Hindlimb muscle (tissue), 1 donor: ENCODE results near the gene KRTAP10-1. TPM values are rescaled to one million over a fixed set of nuclear protein-coding genes. Genes with fewer than 3 reads are reported as not detected.

Source experiments
- DNase-seq: peaks from one replicate; pipeline ENCODE4 v3.0.0-alpha.2; 2013
- polyA plus RNA-seq: library from polyadenylated mRNA; unstranded; fragments of 120-200 nt; gene quantifications from one replicate; pipeline ENCODE4 v1.2.1, GENCODE V29; 2013; ENCODE audit not compliant: insufficient read length

KRTAP10-1 gene
- polyA plus RNA-seq, 1 donor = not detected

DNA sequence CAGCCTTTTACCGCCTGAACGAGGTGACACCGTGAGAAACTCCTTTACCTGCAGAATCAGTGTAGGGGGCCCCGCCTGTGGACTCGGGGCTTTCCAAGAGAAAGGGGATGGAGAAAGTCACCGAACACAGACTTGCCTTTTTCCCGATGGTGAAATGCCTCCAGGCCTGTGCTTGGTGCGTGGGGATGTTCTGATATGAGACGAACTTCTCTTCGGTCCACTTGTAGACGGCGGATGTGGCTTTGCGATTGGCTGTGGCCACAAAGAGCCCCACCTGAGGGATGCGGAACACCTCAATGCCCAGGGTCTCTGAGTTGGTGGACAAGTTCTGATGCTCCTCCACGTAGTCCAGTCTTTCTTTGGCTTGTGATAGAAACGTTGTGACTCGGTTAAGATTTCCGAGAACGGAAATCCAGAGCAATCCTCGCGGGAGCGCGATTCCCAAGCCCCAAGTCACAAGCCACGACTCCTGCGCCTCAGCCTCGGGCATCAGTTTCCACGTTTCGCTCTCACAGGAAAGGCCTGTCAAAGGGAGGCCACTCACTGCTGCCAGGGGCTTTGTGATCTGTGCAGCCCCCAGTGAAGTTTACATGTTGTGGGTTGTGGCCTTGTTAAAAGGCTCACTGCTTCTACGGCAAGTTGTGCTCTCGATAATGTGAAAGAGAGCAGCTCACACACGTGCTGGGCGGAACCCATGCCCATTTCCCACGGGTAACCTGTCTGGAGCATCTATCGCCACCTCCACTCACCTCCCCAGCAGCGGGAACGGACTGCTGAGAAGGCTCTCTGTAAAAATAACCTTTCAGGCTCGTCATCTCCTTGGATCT is 12.6 kb downstream of the KRTAP10-1 start:
- DNase-seq = no peak

DNA sequence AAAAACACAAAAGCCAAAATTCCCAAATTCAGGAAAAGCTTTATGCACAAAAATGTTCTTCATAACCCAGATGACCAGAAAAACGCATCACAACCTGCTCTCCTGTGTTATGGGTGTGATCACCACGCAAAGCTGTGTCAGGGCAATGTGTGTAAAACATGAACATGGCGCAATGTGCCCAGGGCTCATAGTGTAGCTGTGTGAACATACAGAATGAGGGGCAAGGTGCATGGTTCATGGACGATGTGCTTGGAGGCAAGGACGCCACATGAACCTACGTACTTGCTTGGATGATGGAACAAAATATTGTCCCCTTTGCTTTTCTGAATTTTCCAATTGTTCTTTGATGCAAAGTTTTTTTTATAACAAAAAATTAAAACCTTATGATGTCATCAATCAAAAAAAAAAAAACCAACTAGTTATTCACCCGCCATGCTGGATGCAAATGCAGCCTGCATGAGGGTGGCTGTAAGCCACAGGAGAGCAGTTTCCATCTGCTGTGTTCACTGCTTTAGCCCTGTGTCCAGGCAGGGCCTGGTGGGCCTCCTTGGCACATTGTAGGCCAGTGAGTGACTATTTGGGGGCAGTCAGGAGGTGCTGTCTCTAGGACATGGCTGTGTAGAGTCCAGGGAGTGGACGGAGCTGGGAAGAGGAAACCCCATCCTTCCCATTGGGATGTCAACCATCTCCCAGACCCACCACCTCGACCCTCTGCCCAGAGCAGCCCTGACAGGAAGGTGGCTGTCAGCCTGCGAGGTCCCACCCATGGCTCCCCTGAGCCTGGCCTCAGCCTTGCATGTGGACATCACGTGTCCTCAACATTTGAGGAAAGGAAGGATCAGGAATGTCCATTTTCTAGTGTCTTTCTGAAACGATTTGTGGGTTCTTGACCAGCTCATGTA is 13.6 kb downstream of the KRTAP10-1 start:
- no peak for DNase-seq

DNA sequence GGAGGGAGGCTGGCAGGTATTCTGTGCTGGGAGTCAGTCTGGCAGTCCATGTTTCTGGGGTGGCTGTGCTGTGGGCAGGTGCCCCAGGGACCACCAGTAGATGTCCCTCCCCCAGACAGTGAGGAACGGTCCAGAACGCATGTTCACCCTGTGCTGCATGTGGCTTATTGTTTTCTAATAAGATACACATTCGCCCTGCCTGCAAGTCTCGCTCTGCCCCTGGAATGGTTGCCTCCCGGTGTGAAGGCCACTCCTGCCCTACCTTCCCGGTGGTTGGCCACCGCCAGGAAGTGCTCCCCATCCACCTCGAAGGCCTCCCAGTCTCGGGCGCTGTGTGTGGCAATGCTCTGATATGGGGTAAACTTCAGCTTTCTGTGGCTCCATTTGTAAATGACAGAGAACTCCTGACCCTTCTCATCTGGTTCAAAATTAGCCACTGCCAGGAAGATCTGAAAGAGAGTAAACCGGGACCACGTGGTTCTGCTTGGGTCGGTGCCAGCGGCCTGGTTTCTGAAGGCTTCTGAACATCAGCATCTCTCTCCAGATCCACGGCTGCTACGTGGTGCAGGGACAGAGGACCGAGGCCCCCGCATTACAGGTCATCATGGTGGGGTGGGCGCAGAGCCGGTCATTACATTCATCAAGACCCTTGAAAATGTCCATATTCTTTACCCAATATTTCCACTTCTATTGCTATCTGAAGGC is 14.5 kb downstream of the KRTAP10-1 start:
- no peak for DNase-seq

DNA sequence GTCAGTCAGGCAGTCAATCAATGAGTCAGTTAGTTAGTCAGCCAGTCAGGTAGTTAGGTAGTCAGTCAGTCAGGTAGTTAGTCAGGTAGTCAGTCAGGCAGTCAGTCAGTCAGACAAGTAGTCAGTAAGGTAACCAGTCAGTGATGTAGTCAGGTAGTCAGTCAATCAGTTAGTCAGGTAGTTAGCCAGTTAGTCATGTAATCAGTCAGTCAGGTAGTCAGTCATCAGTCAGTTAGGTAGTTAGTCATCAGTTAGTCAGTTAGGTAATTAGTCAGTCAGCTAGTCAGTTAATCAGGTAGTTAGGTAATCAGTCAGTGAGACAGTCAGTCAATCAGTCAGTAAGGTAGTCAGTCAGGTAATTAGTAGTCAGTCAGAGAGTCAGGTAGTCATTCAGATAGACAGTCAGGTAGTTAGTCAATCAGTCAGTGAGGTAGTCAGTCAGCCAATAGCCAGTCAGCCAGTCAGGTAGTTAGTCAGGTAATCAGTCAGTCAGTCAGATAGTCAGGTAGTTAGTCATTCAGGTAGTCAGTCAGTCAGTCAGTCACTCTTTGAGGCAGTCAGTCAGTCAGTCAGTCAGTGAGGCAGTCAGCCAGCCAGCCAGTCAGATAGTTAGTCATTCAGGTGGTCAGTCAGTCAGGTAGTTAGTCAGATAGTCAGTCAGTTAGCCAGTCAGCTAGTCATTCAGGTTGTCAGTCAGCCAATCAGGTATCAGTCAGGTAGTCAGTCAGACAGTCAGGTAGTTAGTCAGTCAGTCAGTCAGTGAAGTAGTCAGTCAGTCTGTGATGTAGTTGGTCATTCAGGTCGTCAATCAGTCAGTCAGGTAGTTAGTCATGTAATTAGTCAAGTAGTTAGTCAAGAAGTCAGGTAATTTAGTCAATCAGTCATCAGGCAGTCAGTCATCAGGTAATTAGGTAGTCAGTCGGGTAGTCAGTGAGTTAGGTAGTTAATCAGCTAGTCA is 15.3 kb downstream of the KRTAP10-1 start:
- no peak for DNase-seq

DNA sequence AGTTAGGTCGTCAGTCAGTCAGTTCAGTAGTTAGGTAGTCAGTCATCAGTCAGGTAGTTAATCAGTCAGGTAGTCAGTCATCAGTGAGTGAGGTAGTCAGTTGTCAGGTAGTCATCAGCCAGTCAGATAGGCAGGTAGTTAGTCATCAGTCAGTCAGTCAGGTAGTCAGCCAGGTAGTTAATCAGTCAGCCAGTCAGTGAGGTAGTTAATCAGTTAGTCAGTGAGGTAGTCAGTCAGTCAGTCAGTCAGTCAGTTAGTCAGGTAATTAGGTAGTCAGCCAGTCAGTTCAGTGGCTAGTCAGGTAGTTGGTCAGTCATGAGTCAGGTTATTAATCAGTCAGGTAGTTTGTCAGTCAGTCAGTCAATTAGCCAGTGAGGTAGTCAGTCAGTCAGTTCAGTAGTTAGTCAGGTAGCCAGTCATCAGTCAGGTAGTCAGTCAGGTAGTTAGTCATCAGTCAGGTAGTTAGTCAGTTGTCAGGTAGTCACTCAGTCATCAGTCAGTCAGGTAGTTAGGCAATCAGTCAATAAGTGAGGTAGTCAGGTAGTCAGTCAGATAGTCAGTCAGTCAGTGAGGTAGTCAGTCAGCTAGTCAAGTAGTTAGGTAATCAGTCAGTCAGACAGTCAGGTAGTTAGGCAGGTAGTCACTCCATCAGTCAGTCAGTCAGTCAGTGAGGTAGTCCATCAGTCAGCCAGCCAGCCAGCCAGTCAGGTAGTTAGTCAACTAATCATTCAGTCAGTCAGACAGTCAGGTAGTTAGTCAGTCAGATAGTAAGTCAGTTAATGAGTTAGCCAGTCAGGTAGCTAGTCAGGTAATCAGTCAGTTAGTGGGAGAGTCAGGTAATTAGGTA is 16.2 kb downstream of the KRTAP10-1 start:
- no peak for DNase-seq

DNA sequence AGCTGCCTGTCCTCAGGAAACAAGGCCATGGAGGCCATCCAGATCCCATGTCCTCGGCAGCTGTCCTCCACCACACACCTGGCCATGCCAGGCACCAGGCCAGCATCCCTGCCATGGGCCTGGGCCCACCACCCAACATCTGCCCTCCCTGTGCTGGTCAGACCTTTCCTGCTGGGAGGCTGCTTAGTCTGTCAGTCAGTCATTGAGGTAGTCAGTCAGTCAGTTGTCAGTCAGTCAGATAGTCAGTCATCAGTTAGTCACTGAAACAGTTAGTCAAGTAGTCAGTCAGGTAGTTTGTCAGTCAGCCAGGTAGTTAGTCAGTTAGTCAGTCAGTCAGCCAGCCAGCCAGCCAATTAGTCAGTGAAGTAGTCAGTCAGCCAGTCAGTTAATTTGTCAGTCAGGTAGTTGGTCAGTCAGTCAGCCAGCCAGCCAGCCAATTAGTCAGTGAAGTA is 17.2 kb downstream of the KRTAP10-1 start:
- DNase-seq = no peak

DNA sequence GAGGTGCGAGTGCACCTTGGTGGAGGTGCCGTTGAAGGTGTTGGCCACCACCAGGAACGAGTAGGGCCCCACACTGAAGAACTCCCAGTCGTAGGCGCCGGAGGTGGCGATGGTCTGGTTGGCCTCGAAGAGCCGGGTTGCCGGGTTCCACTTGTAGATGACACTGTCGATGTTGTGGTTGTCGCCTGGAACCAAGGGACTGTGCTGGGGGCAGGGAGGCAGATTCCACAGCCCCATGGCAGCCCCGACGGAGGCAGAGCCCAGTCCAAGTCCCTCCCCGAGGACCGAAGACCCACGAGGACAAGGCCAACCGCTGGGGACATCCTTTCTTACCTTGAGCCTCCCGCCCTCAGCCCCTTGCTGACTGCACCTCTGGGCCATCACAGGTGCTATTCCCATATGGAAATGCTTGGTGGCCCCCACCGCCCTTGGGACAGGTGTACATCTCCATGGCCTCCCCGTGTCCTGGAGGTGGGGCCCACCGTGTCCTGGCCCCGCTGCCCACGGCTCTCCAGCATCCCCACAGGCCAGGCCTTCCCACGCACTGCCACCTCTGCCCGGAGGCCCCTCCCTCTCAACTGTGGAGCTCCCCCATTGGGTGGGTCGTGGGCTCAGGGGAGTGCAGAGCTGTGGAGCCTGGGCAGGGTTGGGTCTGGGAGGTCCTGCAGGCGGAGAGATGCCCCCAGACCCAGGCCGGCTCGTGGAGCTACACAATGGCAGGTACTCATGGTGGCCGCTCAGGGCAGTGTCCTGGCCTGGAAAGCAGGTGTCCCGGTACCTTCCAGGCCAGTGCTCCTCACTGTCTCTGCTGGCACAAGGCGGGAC is 17.9 kb downstream of the KRTAP10-1 start:
- no peak for DNase-seq

DNA sequence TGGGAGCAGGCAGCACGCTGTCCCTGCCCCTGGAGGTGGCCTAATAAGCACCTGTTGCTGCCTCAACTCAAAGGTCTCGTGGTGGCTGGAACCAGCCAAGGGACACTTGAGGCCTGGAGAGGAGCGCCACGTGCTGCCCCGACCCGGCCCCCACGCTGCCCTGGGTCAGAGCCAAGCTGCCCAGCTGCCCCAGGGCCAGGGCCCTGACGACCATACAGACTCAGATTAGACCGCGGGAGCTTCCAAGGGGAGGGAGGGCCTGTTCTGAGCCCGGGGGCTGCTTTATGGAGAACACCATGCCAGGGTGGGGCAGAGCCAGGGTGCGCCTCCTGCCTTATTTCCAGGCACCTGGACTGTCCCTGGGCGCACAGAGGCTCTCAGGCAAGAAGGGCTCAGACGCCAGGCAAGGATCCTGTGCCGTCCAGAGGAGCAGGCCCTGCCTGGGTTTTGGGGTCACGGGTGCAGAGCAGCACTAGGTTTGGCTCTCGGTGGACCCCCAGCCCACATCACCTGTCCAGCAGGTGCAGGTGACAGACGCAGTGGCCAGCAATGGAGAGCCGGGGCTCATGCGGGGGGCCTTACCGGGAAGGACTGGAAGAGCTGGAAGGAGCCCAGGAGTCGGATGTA is 18.6 kb downstream of the KRTAP10-1 start:
- no peak for DNase-seq

DNA sequence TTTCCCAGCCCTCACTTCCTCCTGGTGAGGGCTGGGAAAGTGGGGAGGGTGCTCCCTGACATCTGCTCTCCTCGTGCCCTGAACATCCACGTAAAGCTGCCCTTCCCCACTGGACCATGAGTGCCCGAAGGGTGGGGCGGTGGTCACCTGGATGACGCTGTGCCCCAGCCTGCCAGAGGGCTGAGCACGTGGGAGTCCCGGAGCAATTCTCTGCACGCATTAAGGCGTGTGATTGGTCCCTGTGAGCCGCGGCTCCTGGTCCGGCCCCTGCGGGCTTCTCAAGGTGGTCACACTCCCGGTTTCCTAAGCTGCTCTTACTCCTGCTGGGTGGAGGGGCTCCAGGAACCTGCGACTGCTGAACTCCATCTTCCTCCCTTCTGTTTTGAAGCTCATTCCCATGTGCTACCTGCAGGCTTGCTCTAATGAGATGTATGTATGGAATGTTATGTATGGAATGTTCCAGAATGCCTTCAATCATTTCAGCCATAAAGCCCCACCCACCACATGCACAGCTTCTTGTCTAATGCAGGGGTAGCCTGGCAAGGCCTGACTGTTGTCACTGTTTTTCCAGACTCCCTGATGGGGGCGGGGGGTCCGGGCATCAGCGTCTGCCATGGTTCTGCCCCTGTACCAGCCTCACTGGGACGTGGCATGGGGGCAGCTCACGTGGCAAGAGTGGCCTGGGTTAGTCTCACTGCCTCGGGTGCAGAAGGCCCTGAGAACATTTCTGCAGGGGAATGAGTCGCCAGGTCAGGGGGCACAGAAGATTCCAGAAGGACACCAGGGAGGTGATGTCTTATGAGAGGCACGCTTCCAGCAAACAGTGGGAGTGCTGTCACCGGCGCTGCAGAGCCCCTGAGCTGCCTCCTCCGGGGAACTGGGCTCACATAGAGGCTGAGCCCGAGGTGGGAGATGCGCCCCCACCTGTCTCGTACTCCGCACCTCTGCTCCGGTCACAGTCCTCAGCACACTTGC is 19.4 kb downstream of the KRTAP10-1 start:
- no peak for DNase-seq

DNA sequence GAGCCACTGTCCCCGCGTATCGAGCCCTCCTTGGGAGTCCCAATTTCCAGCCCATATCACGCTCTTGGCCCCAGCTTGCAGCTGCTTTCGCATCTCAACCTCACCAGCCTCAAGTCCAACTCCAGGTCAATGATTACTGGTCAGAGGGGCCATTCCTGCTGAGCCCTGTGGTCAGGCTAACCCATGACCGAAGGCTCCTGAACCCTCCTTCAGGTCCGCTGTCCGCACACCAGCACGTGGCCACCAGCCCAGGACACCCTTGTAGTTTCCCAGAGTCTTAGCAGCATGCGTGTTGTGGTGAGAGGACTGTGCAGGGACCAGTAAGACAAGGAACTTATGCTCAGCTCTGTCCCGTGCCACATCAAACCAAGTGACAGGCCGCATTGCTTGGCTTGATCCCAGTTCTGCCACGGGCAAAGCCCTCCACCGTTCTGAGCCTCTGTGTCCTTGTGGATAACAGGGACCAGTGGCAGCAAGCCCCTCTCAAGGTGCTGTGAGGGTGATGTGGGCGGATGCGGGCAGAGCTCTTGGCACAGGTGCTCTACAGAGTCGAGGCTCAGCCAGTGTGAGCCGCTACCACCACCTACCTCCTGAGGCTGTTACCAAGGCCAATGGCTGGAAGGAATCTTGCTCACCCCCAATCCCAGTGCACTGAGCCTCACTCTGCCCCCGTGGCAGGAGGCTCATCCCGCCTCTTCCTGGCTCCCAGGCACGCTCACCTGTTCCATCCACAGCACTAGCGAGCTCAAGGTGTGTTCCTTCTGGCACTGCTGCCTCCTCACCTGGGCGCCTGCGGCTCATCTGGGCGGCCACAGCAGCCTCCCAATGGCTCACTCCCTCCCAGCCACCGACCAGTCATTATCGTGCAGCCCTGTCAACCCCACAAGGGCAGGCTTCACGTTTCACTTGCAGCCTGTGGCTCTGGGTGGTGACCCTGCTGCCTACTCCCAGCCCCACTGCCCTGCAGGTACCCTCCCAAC is 20.4 kb downstream of the KRTAP10-1 start:
- no peak for DNase-seq

DNA sequence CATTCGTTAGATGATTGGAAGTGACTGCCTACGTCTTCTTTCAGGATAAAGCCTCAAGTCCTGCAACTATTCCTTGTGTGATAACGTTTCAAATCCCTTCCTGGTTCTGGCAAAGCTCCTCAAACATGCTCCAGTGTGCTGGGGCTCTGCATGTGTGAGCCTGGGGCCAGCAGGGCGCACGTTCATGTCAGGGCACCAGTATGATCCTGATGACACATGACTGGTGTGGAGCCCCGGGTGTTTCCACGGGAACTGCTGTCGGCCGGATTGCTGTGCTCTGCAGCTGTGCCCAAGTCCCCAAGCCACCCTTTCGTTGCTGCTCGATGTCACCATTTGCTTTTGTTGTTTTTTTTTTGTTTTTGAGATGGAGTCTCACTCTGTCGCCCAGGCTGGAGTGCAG is 21.3 kb downstream of the KRTAP10-1 start:
- DNase-seq = no peak

DNA sequence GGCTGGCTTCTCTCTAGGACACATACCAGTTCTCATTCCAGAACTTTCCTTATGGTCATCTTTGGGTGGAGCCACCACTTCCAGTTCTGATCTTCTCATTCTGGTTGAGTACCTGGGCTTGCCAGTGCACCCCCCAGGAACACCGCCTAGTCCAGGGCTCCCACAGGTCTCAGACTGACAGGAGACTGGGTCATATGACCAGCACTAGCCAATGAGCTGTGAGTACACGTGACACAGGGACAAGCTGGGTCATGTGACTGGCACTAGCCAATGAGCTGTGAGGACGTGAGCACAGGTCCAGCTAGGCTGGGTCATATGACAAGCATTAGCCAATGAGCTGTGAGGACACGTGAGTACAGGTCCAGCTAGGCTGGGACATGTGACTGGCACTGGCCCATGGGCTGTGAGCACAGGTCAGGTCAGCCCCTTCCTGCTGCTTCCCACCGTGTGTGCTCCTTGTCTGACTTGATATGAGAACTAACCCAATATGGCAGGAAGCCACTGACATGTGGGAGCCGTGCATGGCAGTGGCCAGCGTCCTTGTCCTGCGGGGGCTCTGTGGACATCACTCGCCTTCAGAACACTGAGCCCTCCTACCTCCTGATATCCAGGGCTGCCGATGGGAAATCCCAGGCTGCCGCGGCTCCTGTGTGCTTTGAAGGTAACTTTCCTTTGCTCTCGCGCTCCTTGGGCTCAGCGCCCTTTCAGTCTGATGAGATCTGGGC is 22.7 kb downstream of the KRTAP10-1 start:
- no peak for DNase-seq

DNA sequence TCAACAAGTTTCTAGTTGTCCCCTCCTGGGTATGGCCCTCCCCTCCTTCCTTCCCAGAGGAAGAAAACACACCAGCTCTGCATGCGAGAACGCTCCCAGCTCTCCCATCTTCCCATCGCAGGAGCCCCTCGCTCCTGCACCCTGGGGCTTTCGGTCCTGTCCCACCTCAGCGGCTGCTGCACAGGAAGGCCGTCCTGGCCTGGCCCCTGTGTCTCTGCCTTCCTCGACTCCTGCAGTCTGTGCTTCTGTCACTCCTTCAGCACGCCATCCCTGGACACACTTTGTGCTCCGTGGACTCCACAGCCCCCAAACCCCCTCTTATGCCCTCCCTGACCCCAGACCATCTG is 23.2 kb downstream of the KRTAP10-1 start:
- no peak for DNase-seq

DNA sequence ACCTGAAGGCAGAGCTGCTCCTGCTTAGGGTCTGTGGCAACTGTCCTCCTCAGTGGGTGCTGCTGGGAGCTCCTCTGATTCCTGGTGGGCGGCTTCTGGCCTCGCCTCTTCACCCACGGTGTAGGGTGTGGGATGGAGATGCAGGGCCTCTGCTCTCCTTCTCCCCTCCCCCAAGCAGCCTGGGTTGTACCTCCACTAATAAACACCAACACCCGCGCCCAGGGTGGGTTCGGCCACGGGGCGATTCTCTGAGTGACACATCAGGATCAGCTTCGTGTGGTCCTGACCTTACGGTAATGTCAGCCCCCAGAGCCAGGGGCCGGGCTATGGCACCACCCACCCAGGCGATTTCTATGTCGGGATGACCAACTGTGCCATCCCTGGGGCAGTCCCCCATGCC is 23.7 kb downstream of the KRTAP10-1 start:
- no peak for DNase-seq

DNA sequence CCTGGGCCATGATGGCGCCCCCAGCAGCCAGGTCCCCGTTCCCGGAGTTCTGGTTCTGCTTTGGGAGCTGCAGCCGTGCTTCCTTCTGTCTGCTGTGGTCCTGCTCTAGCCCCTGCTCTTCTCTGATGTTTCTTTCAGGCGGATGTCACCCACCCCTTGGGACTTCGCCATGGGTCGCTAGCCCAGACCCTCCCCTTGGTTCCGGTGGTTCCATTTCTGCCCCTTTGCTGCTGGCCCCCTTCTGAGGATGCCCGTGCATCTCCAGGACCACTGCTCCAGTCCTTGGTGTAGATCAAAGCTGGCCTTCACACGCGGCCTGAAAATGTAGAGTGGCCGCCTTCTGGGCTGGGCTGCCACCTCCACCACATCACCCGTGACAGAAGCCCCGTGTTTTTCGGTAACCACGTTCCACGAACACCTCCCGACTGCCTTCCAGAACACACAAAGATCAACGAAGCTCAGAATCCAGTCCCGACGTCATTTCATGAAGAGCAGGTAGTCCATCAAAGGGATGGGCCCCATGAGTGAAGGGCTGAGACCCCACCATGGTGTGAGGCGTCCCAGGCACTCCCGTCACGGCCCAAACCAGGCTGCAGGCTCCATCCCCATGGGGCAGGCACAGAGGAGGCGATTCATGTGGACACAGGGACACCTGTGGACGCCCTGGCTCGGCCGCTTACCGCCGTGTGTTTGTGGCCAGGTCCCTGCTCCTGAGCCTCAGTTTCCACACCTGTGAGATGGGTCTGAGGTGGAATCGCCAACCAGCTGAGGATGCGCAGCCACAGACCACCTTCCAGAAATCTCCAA is 24.4 kb downstream of the KRTAP10-1 start:
- no peak for DNase-seq
